ENCODE results near the gene MRM2. TPM values are rescaled to one million over a fixed set of nuclear protein-coding genes. Genes with fewer than 3 reads are reported as not detected.

MRM2 gene
- total and polyA plus RNA-seq, 10 of the 15 experiments (the other 5 are each of a cell fraction or from before 2014, with no cell fraction given) = 43.2 to 128 (median 71.4) TPM

- TF ChIP-seq BCLAF1 (IDR thresholded peaks at IDR 0.05) (no peak), RUNX3 (IDR thresholded peaks at IDR 0.05; ENCODE audit: low read length) (peak; percentile 18; the same call in 1 of the 2 replicates), TBL1XR1 (IDR thresholded peaks at IDR 0.05; ENCODE audit: low read depth, low read length) (no peak), SPI1 (IDR thresholded peaks at IDR 0.05; ENCODE audit: borderline replicate concordance, insufficient read depth, low read depth, low read length) (no peak; the same call in 1 of the 2 replicates), ZBTB40 (IDR thresholded peaks at IDR 0.05; ENCODE audit: borderline replicate concordance) (peak; percentile 95), SUPT20H (IDR thresholded peaks at IDR 0.05; ENCODE audit: borderline replicate concordance, control insufficient read depth, low read depth, low read length) (no peak), USF2 (IDR thresholded peaks at IDR 0.05; ENCODE audit: borderline replicate concordance, low read depth, low read length) (no peak), ZZZ3 (IDR thresholded peaks at IDR 0.05; ENCODE audit: control insufficient read depth, insufficient read length, low read depth) (no peak), ZNF622 (IDR thresholded peaks at IDR 0.05) (no peak), NFXL1 (IDR thresholded peaks at IDR 0.05; ENCODE audit: borderline replicate concordance) (no peak), EP300 (IDR thresholded peaks at IDR 0.05; ENCODE audit: borderline replicate concordance in 1 of 2, control insufficient read depth in 1 of 2, low read depth in 2 of 2, low read length in 2 of 2) (no peak), NR2F1 (conservative IDR thresholded peaks at IDR 0.05) (no peak; the same call in 1 of the 2 replicates), BRCA1 (IDR thresholded peaks at IDR 0.05; ENCODE audit: low read depth, low read length) (no peak), RAD51 (IDR thresholded peaks at IDR 0.05) (no peak), ZBTB33 (IDR thresholded peaks at IDR 0.05) (no peak), RELB (IDR thresholded peaks at IDR 0.05; ENCODE audit: low read depth) (peak; percentile 86)
These were observed at the start of gene MRM2, which contains the start of gene NUDT1 (continued) for GRCh38 chr7:2241580-2242540.
